HL-60/S4 treated with phorbol 12-myristate 13-acetate at 8.2 ng/mL for 4 days and 3 days (cell line): ENCODE data around the gene CLSTN1.
"Not testable (repeated sequence)": the region's sequence is repeated elsewhere in the genome, so short reads cannot be mapped to it uniquely, and the experiment has no call there.

Experiments used
- in situ Hi-C: fragments of 300-500 bp; cut with MboI; formaldehyde crosslinking; loops from 2 replicates; pipeline ENCODE4 v1.15.0; 2022; ENCODE audit warnings: low sequenced_read_pairs

CLSTN1 gene

DNA sequence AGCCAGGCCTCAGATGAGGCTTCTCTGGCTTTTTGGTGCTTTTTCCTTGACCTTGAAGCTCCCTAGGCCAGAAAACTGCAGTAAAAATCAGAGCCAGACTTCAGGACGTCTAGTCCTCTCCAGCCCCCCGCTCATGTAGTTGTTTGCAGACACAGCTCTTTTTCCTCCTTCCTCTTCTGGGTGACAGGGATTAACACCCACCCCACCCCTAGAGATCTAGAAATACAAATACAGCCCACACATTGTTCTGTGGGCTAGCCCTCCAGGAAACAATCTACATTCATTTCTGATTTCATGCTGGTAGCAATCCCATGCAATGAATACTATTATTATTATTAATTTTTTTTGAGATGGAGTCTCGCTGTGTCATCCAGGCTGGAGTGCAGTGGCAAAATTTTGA, 9.9 kb upstream of the CLSTN1 start:
- in situ Hi-C loops, result no loop called here

- in situ Hi-C loops, result no loop called here
These were observed 3.9 kb upstream of the CLSTN1 start for GRCh38 chr1:9827558-9828185.

DNA sequence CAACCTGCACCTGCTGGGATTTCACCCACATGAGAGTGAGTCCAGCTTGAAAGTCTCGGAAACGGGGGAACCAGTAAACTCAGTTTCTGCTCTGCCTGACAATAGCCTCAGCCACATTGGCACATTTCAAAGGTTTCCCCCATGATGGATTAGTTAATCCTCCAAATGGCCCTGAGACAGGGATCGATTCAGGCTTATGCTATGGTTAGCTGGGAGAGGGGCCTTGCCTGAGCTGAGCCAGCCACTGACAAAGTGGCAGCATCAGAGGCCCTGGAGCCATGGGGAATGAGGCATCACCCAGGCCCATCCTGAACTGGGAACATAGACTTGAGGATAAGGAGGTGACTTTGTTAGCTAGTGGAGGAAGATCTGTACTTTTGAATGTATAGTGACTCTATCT, 2.9 kb upstream of the CLSTN1 start:
- in situ Hi-C loops, result no loop called here

- in situ Hi-C loops, result no loop called here
These were observed 2.3 kb upstream of the CLSTN1 start for GRCh38 chr1:9826087-9826486.

- in situ Hi-C loops, result no loop called here
These were observed 1.6 kb upstream of the CLSTN1 start for GRCh38 chr1:9825093-9826074.

DNA sequence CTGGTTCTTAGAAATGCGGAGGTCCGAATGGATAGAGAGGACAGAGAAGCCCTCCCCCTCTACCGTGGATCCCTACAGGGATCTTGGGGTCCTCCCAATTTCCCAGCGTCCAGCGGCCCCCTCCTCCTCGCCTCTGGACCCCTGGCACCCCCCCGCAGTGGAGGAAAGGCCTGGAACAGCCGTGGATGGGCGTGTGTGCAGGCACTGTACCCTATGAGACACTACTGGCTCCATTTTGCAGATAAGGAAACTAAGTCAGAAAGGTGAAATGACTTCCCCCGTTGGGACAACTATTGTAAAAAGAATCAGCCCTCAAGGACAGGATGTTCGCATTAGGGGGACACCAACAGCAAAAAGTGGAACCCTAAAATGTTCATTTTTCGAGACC, 931 bp upstream of the CLSTN1 start:
- in situ Hi-C loops, result no loop called here

DNA sequence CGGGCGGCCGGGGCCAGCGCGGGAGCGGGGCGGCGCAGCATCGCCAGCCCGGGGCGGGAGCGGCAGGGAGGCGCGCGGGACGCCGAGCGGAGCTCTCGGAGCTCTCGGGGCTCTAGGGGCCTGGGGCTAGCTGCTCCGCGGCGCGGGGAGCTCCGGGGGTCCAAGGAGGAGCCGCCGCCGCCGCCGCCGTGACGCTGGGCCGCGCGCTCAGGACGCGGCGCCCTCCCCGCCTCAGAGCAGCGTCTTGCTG, 147 bp downstream of the CLSTN1 start:
- in situ Hi-C loops, result no loop called here

- in situ Hi-C loops, result no loop called here
These were observed 670 bp downstream of the CLSTN1 start for GRCh38 chr1:9822897-9823692.

- in situ Hi-C loops, result no loop called here
These were observed 1.3 kb downstream of the CLSTN1 start for GRCh38 chr1:9822490-9822889.

GRCh38 chr1:9821710-9822109, 2.1 kb downstream of the CLSTN1 start:
- in situ Hi-C loops, result no loop called here

DNA sequence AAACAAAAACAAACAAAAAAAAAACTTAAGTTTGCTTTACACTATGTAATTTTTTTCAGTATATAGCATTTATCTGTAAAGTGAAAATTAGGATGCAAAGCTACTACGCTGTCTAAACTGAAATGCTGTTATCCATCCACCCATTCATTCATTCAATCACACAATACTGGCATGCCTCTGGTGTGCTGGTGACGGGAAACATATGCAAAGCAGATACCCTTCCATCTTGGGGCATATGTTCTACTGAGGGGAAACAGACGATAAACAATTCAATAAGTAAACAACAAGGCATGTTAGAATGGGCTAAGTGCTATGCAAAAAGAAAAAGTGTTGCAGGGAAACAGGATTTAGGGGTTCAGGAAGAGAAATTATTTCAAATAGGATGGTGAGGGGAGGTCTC, 3.2 kb downstream of the CLSTN1 start:
- in situ Hi-C loops, result no loop called here

- in situ Hi-C loops, result no loop called here
These were observed 6.0 kb downstream of the CLSTN1 start for GRCh38 chr1:9817734-9818133.

GRCh38 chr1:9816199-9816598, 7.6 kb downstream of the CLSTN1 start:
- in situ Hi-C loops, result no loop called here

GRCh38 chr1:9815150-9815549, 8.6 kb downstream of the CLSTN1 start:
- in situ Hi-C loops, result no loop called here

- in situ Hi-C loops, result no loop called here
These were observed 9.1 kb downstream of the CLSTN1 start for GRCh38 chr1:9814619-9815018.

- in situ Hi-C loops, result no loop called here
These were observed 12.4 kb downstream of the CLSTN1 start for GRCh38 chr1:9811239-9811966.

- in situ Hi-C loops, result no loop called here
These were observed 14.7 kb downstream of the CLSTN1 start for GRCh38 chr1:9809100-9809510.

- in situ Hi-C loops, result no loop called here
These were observed 15.3 kb downstream of the CLSTN1 start for GRCh38 chr1:9808459-9808858.

- in situ Hi-C loops, result no loop called here
These were observed 16.2 kb downstream of the CLSTN1 start for GRCh38 chr1:9807541-9807940.

- in situ Hi-C loops, result not testable (repeated sequence)
These were observed 17.8 kb downstream of the CLSTN1 start for GRCh38 chr1:9805972-9806371.

- in situ Hi-C loops, result no loop called here
These were observed 18.7 kb downstream of the CLSTN1 start for GRCh38 chr1:9805006-9805508.
